Body of pancreas (tissue), 4 donors: ENCODE data around the gene RIN3.

Experiments
- CTCF ChIP-seq, 7 experiments: fragments of 450-650 bp in 4 of 7; fragments of 200-600 bp in 3 of 7; sonication (generic) in 3 of 7; IDR thresholded peaks; one replicate each; pipeline ENCODE4 v1.5.1; 2016 to 2019; ENCODE audit warnings: antibody characterized with exemption in 7 of 7
- POLR2A ChIP-seq, 3 donors: fragments of 450-650 bp; IDR thresholded peaks; one replicate each; pipeline ENCODE4 v1.6.1; 2016; ENCODE audit warnings: antibody characterized with exemption in 3 of 3, mild to moderate bottlenecking in 2 of 3

- TF ChIP-seq CTCF (IDR thresholded peaks at IDR 0.05) (no peak), POLR2A (IDR thresholded peaks at IDR 0.05) (no peak)
Observed at GRCh38 chr14:92584816-92585215, 71.2 kb downstream of the RIN3 start.
